Activated B cell treated with CpG ODN at 0.5 μM for 24 hours (primary cell): Measurements from ENCODE around the gene DLGAP1. TPM values are rescaled to one million over a fixed set of nuclear protein-coding genes. Genes with fewer than 3 reads are reported as not detected.

Experiments used
- ATAC-seq: fragments of 200-7000 bp; cut with Tn5 transposase; one replicate; pipeline ENCODE4 v1.10.0; 2021; ENCODE audit warnings: low read depth, mild to moderate bottlenecking, moderate library complexity
- CTCF ChIA-PET: fragments of 350-600 bp; sonication (Branson Sonifier 250); formaldehyde crosslinking; loops from one replicate; lab custom pipeline; 2021; ENCODE audit warnings: antibody characterized with exemption; lab: Charles Lee
- POLR2A ChIA-PET: fragments of 350-600 bp; sonication (Branson Sonifier 250); formaldehyde crosslinking; loops from one replicate; lab custom pipeline; 2021; ENCODE audit warnings: antibody characterized with exemption; lab: Charles Lee
- DNase-seq: peaks from one replicate; pipeline ENCODE4 v3.0.0; 2022
- H3K27ac Mint-ChIP-seq: one replicate; pipeline ENCODE4 v1.8.0; 2020; ENCODE audit warnings: mixed read lengths
- H3K27me3 Mint-ChIP-seq: one replicate; pipeline ENCODE4 v1.8.0; 2021; ENCODE audit warnings: mixed read lengths
- H3K36me3 Mint-ChIP-seq: one replicate; pipeline ENCODE4 v1.8.0; 2021; ENCODE audit warnings: low read depth, mixed read lengths
- H3K4me1 Mint-ChIP-seq: one replicate; pipeline ENCODE4 v1.8.0; 2021; ENCODE audit warnings: mixed read lengths
- H3K4me3 Mint-ChIP-seq: one replicate; pipeline ENCODE4 v1.8.0; 2020; ENCODE audit warnings: mild to moderate bottlenecking, mixed read lengths
- H3K9me3 Mint-ChIP-seq: one replicate; pipeline ENCODE4 v1.8.0; 2020; ENCODE audit warnings: mixed read lengths
- intact Hi-C: fragments of 100-400 bp; cut with micrococcal nuclease; formaldehyde crosslinking; loops from one replicate; pipeline ENCODE4 v1.15.1; 2024
- total RNA-seq: library from RNA; stranded (reverse); gene quantifications from 2 replicates; pipeline ENCODE4 v1.2.3, GENCODE V29; 2022
- TF ChIP-seq, protein P1 (sequence below): fragments of 200-600 bp; IDR thresholded peaks from one replicate; pipeline ENCODE4 v1.8.0; 2022; ENCODE audit warnings: antibody characterized with exemption, mild to moderate bottlenecking

Gene DLGAP1
- total RNA-seq, 1 donor from 2014 or later, result 0.18 TPM

DNA sequence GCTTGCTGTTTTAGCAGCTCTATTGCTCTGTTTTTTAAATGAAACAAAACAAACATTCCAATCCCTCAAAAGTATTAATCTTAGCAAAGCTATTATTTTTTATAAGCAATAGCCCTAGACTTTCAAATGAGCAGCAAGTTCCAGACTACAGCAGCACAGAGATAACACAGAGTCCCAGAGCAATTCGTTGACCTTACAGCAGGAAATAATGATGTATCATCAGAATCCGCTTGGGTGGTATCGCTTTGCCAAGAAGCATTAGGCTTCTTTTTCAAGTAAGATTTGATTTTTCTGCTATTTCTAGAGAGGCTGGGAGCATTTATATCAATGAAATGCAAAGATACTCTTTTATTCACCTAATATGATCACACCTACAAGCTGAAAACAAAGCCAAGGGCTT lies 209.7 kb downstream of the DLGAP1 start:
- no peak overlapping the region for H3K27ac Mint-ChIP-seq
- H3K9me3 Mint-ChIP-seq, result peaks cover 4% of the 10 kb centered on the region
- intact Hi-C loops, result no loop called here
- no peak overlapping the region for H3K4me3 Mint-ChIP-seq
- DNase-seq, result no peak
- no peaks in the 10 kb centered on the region for H3K36me3 Mint-ChIP-seq
- H3K4me1 Mint-ChIP-seq, result no peaks in the 10 kb centered on the region
- no peaks in the 10 kb centered on the region for H3K27me3 Mint-ChIP-seq
- ChIA-PET CTCF (no interaction called here), POLR2A (no interaction called here)
- TF ChIP-seq, protein P1, sequence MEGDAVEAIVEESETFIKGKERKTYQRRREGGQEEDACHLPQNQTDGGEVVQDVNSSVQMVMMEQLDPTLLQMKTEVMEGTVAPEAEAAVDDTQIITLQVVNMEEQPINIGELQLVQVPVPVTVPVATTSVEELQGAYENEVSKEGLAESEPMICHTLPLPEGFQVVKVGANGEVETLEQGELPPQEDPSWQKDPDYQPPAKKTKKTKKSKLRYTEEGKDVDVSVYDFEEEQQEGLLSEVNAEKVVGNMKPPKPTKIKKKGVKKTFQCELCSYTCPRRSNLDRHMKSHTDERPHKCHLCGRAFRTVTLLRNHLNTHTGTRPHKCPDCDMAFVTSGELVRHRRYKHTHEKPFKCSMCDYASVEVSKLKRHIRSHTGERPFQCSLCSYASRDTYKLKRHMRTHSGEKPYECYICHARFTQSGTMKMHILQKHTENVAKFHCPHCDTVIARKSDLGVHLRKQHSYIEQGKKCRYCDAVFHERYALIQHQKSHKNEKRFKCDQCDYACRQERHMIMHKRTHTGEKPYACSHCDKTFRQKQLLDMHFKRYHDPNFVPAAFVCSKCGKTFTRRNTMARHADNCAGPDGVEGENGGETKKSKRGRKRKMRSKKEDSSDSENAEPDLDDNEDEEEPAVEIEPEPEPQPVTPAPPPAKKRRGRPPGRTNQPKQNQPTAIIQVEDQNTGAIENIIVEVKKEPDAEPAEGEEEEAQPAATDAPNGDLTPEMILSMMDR, result no peak
- ATAC-seq, result no peak

DNA sequence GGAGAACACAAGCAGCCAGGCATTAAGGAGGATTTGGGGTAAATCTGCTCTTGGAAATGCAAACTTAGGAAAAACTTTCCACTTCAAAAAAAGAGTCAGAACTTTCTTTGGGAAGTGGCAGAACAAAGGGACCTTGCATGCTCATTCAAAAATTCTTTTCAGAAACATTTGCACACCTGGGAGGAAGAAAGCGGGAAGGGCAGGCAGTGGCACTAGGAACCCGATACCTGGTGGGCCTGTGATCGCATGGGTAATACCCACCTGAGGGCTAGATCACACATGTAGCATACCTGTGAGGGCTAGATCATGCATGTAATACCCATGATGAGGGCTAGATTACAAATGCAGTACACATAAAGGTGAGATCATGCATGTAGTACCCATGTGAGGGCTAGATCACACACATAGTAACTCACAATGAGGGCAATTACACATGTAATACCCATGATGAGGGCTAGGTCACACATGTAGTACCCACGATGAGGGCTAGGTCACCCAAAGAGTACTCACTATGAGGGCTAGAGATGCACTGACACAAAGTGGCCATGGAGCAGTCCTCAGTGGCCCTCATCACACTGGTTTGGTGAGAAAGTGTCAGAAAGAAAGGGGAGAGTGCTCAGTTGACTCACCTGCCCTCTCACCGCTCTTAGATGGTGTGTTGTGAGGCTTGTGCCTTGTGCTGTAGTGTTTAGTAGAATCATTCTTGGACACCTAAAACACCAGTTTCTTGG lies 212.5 kb downstream of the DLGAP1 start:
- Mint-ChIP-seq H3K27me3 (no peaks in the 10 kb centered on the region), H3K9me3 (no peaks in the 10 kb centered on the region), H3K27ac (no peak overlapping the region), H3K4me3 (no peak overlapping the region), H3K36me3 (no peaks in the 10 kb centered on the region), H3K4me1 (no peaks in the 10 kb centered on the region)
- intact Hi-C loops, result no loop called here
- TF ChIP-seq, protein P1, result no peak
- ChIA-PET POLR2A (no interaction called here), CTCF (no interaction called here)
- DNase-seq (no peak), ATAC-seq (no peak)

DNA sequence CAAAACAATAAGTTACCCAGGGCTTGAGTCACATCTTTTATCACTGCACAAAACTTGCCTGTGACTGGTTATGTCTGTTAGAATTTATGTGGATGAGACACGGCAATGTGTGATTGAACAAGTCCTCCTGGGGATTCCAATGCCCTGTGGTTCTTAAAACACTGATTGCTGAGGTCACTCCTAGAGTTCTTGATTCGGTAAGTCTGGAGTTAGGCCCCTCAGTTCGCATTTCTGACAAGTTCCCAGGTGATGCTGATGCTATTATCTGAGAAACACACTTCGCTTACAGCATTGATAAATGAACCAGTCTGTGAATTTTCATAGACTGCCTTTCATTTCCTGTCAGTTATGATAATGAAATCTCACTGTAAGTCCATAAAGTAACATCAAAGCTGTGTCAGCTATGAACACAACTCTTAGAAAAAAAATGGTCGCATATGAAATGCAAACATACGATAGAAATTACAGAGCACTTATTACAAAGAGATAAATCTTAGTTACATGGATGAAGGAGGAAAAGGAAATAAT lies 214.0 kb downstream of the DLGAP1 start:
- ChIA-PET CTCF (no interaction called here), POLR2A (no interaction called here)
- no peak overlapping the region for H3K27ac Mint-ChIP-seq
- TF ChIP-seq, protein P1, result no peak
- no peaks in the 10 kb centered on the region for H3K36me3 Mint-ChIP-seq
- no peak overlapping the region for H3K4me3 Mint-ChIP-seq
- no peaks in the 10 kb centered on the region for H3K4me1 Mint-ChIP-seq
- no peaks in the 10 kb centered on the region for H3K9me3 Mint-ChIP-seq
- intact Hi-C loops, result no loop called here
- no peak for ATAC-seq
- no peak for DNase-seq
- no peaks in the 10 kb centered on the region for H3K27me3 Mint-ChIP-seq

DNA sequence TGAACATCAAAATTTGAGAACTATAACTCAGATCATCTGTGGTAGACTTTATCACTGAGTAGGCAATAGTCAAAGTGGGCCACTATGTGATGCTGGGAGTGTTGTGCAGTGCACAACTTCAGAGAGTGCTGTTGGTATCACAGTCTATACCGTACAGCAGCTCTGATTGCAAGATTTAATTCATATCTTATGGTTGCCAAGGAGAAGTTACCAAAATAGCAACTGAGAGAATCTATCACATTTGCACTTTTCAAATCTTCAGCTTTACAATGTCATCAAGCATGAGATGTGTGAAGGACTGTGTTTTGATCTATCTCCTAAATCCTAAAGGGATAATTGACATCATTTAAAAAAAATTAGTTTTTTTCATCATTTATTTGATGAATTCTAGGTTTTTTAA lies 216.1 kb downstream of the DLGAP1 start:
- H3K4me3 Mint-ChIP-seq, result no peak overlapping the region

DNA sequence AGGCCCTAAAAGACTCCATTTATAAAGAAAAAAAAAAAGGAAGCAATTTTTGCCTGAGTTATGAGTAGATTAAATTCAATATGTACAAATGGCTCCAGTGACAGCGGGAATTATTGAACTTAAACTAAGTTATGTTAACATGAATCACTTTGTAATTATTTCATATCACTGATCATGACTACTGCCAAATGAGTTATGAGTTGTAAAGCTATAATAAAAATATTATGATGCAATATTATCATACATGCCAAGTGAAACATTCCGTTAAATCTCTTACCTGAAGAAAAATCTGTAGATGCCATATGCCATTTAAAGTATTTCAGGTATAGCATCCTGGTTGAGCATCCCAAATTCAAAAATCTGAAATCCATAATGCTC lies 217.5 kb downstream of the DLGAP1 start:
- no peak for ATAC-seq
- intact Hi-C loops, result no loop called here
- Mint-ChIP-seq H3K27ac (no peak overlapping the region), H3K4me1 (no peaks in the 10 kb centered on the region), H3K4me3 (no peak overlapping the region), H3K9me3 (no peaks in the 10 kb centered on the region), H3K36me3 (no peaks in the 10 kb centered on the region), H3K27me3 (no peaks in the 10 kb centered on the region)
- DNase-seq, result no peak
- ChIA-PET POLR2A (no interaction called here), CTCF (no interaction called here)
- TF ChIP-seq, protein P1, result no peak

More for the DNA sequence above, 216.1 kb downstream of the DLGAP1 start:
- CTCF ChIA-PET, result no interaction called here
- DNase-seq, result no peak
- H3K36me3 Mint-ChIP-seq, result no peaks in the 10 kb centered on the region
- H3K27ac Mint-ChIP-seq, result no peak overlapping the region
- TF ChIP-seq, protein P1, result no peak
- intact Hi-C loops, result no loop called here
- H3K9me3 Mint-ChIP-seq, result no peaks in the 10 kb centered on the region
- no peaks in the 10 kb centered on the region for H3K4me1 Mint-ChIP-seq
- no peak for ATAC-seq
- no peaks in the 10 kb centered on the region for H3K27me3 Mint-ChIP-seq
- POLR2A ChIA-PET, result no interaction called here
